H1 (cell line): ENCODE results near the gene XYLB. TPM values are rescaled to one million over a fixed set of nuclear protein-coding genes. Genes with fewer than 3 reads are reported as not detected.

Source experiments
- CTCF ChIA-PET: fragments of 300-600 bp; sonication (Branson Sonifier 250); formaldehyde crosslinking; loops from one replicate; lab custom pipeline; 2021; ENCODE audit not compliant: partially characterized antibody; lab: Charles Lee
- POLR2A ChIA-PET: fragments of 300-600 bp; sonication (Branson Sonifier 250); formaldehyde crosslinking; loops from one replicate; lab custom pipeline; 2021; ENCODE audit warnings: inconsistent platforms; ENCODE audit not compliant: partially characterized antibody; lab: Charles Lee
- DNase-seq, 2 experiments: peaks; one replicate each; pipeline versions ENCODE4 v3.0.0 to v3.0.0-alpha.2; 2010 to 2022; ENCODE audit warnings: low spot score in 2 of 2, low read depth in 1 of 2, mixed read lengths in 1 of 2
- FAIRE-seq: peaks from 2 replicates; lab custom pipeline; 2011; peaks lifted over from hg19 to GRCh38; lab: Jason Lieb, UNC
- H2AFZ ChIP-seq: 2 replicates; pipeline ENCODE4 v1.8.1; 2012; ENCODE audit warnings: low read length, inconsistent platforms
- H2AK5ac ChIP-seq: 2 replicates; pipeline ENCODE4 v1.6.1; 2013; ENCODE audit warnings: low read depth, low read length
- H2BK120ac ChIP-seq: replicated peaks from 2 replicates; pipeline ENCODE3; 2013; ENCODE audit warnings: low read depth, low read length, inconsistent platforms
- H2BK12ac ChIP-seq: 2 replicates; pipeline ENCODE4 v1.6.1; 2013; ENCODE audit warnings: low read depth, low read length
- H2BK15ac ChIP-seq: 2 replicates; pipeline ENCODE4 v1.6.1; 2013; ENCODE audit warnings: low read length
- H2BK20ac ChIP-seq: 2 replicates; pipeline ENCODE4 v1.6.1; 2013; ENCODE audit warnings: low read length
- H2BK5ac ChIP-seq: 2 replicates; pipeline ENCODE4 v1.6.1; 2013; ENCODE audit warnings: low read depth, low read length
- H3K14ac ChIP-seq: 2 replicates; pipeline ENCODE4 v1.6.1; 2013; ENCODE audit warnings: inconsistent platforms; ENCODE audit not compliant: insufficient read length
- H3K18ac ChIP-seq: 2 replicates; pipeline ENCODE4 v1.6.1; 2013; ENCODE audit warnings: low read length; ENCODE audit errors: extremely low read depth
- H3K23ac ChIP-seq: 2 replicates; pipeline ENCODE4 v1.6.1; 2013; ENCODE audit warnings: inconsistent platforms; ENCODE audit not compliant: insufficient read length
- H3K23me2 ChIP-seq: 2 replicates; pipeline ENCODE4 v1.6.1; 2013; ENCODE audit warnings: low read depth, low read length
- H3K27ac ChIP-seq: 2 replicates; pipeline ENCODE4 v1.6.1; 2011; ENCODE audit warnings: low read depth, low read length, inconsistent platforms
- H3K27me3 ChIP-seq, 4 experiments: replicated peaks in 1 of 4; 1 replicate in 1 of 4; 2 replicates in 3 of 4; pipeline versions ENCODE4 v1.6.1 to v1.8.1; 2011 to 2013; ENCODE audit warnings: low read length in 3 of 4, mild to moderate bottlenecking in 3 of 4, inconsistent platforms in 2 of 4, mixed read lengths in 2 of 4, moderate library complexity in 1 of 4; ENCODE audit not compliant: control insufficient read depth in 3 of 4, insufficient read depth in 3 of 4; ENCODE audit errors: extremely low read depth in 1 of 4
- H3K36me3 ChIP-seq, 4 experiments: 2 replicates each; pipeline versions ENCODE4 v1.6.1 to v1.8.1; 2011 to 2013; ENCODE audit warnings: mild to moderate bottlenecking in 4 of 4, low read length in 3 of 4, moderate library complexity in 2 of 4, control low read depth in 1 of 4, inconsistent platforms in 1 of 4; ENCODE audit not compliant: insufficient read depth in 4 of 4, control insufficient read depth in 2 of 4
- H3K4ac ChIP-seq: replicated peaks from 2 replicates; pipeline ENCODE3; 2013; ENCODE audit warnings: low read length, low read depth, mixed read lengths, inconsistent platforms; ENCODE audit not compliant: insufficient read length
- H3K4me1 ChIP-seq, 4 experiments: replicated peaks in 1 of 4; 1 replicate in 1 of 4; 2 replicates in 3 of 4; pipeline versions ENCODE4 v1.6.1 to v1.8.1; 2011 to 2013; ENCODE audit warnings: low read length in 3 of 4, inconsistent platforms in 2 of 4, mixed read lengths in 1 of 4; ENCODE audit not compliant: insufficient read depth in 4 of 4, control insufficient read depth in 3 of 4
- H3K4me2 ChIP-seq, 2 experiments: 2 replicates each; pipeline versions ENCODE4 v1.6.1 to v1.8.1; 2011 to 2013; ENCODE audit warnings: low read depth in 2 of 2, low read length in 2 of 2, control low read depth in 1 of 2, inconsistent platforms in 1 of 2, mild to moderate bottlenecking in 1 of 2; ENCODE audit not compliant: insufficient read depth in 1 of 2
- H3K4me3 ChIP-seq, 4 experiments: fragments of 200-600, 300-600 bp in 1 of 4; sonication (generic), shearing (Covaris generic), sonication (Bioruptor Twin) in 1 of 4; 2 replicates each; pipeline versions ENCODE4 v1.5.1 to v1.8.1; 2011 to 2016; ENCODE audit warnings: low read length in 4 of 4, low read depth in 3 of 4, control low read depth in 2 of 4, inconsistent platforms in 2 of 4, mild to moderate bottlenecking in 2 of 4, mixed read lengths in 1 of 4, moderate library complexity in 1 of 4; ENCODE audit not compliant: insufficient read depth in 2 of 4; ENCODE audit errors: extremely low read depth in 1 of 4
- H3K56ac ChIP-seq: replicated peaks from 2 replicates; pipeline ENCODE3; 2013; ENCODE audit warnings: low read depth, mild to moderate bottlenecking, mixed read lengths, low read length, inconsistent platforms; ENCODE audit not compliant: insufficient read length
- H3K79me1 ChIP-seq: 2 replicates; pipeline ENCODE4 v1.6.1; 2013; ENCODE audit warnings: low read depth, low read length, control low read depth
- H3K79me2 ChIP-seq, 2 experiments: 2 replicates each; pipeline versions ENCODE4 v1.6.1 to v1.8.1; 2012 to 2013; ENCODE audit warnings: low read length in 2 of 2, mild to moderate bottlenecking in 2 of 2, inconsistent platforms in 1 of 2; ENCODE audit not compliant: insufficient read depth in 2 of 2, control insufficient read depth in 1 of 2
- H3K9ac ChIP-seq, 4 experiments: replicated peaks in 1 of 4; 1 replicate in 1 of 4; 2 replicates in 3 of 4; pipeline versions ENCODE4 v1.6.1 to v1.8.1; 2011 to 2013; ENCODE audit warnings: low read depth in 3 of 4, low read length in 3 of 4, control low read depth in 2 of 4, mild to moderate bottlenecking in 2 of 4, moderate library complexity in 2 of 4, inconsistent platforms in 1 of 4; ENCODE audit errors: extremely low read depth in 1 of 4
- H3K9me3 ChIP-seq, 2 experiments: 2 replicates each; pipeline versions ENCODE4 v1.6.1 to v1.8.1; 2012 to 2013; ENCODE audit warnings: mild to moderate bottlenecking in 2 of 2, moderate library complexity in 2 of 2, control low read depth in 1 of 2, inconsistent platforms in 1 of 2, low read depth in 1 of 2, low read length in 1 of 2, mixed read lengths in 1 of 2; ENCODE audit not compliant: insufficient read depth in 2 of 2
- H4K20me1 ChIP-seq, 2 experiments: replicated peaks in 1 of 2; 2 replicates each; pipeline versions ENCODE3 to v1.8.1; 2011 to 2013; ENCODE audit warnings: inconsistent platforms in 2 of 2, low read length in 2 of 2, mild to moderate bottlenecking in 1 of 2; ENCODE audit not compliant: insufficient read depth in 2 of 2, control insufficient read depth in 1 of 2
- H4K5ac ChIP-seq: 2 replicates; pipeline ENCODE4 v1.6.1; 2013; ENCODE audit warnings: low read length, low read depth, mixed read lengths, inconsistent platforms; ENCODE audit not compliant: insufficient read length
- H4K8ac ChIP-seq: 2 replicates; pipeline ENCODE4 v1.8.0; 2013; ENCODE audit warnings: mild to moderate bottlenecking, moderate library complexity, low read length, inconsistent platforms; ENCODE audit not compliant: insufficient read depth; ENCODE audit errors: extremely low read depth
- H4K91ac ChIP-seq: replicated peaks from 2 replicates; pipeline ENCODE3; 2013; ENCODE audit warnings: low read length, mixed read lengths, inconsistent platforms; ENCODE audit not compliant: insufficient read length
- BRCA1 ChIP-seq: IDR thresholded peaks from 2 replicates; pipeline ENCODE4 v1.6.1; 2012; ENCODE audit warnings: low read depth, low read length, improper control_type of control experiment
- CBX5 ChIP-seq: fragments of 300-800, 300-1000 bp; sonication (generic); IDR thresholded peaks from 2 replicates; pipeline ENCODE4 v1.7.1; 2016; ENCODE audit warnings: antibody characterized with exemption, low read length, low read depth
- GTF2F1 ChIP-seq: IDR thresholded peaks from 2 replicates; pipeline ENCODE4 v1.6.1; 2012; ENCODE audit warnings: low read depth, low read length, improper control_type of control experiment, borderline replicate concordance
- KDM5A ChIP-seq: fragments of 200-600 bp; IDR thresholded peaks from 2 replicates; pipeline ENCODE4 v1.7.1; 2012; ENCODE audit warnings: mild to moderate bottlenecking, low read length, inconsistent platforms, mixed read lengths
- MAFK ChIP-seq: IDR thresholded peaks from 2 replicates; pipeline ENCODE4 v1.6.1; 2012; ENCODE audit warnings: low read depth, mild to moderate bottlenecking, improper control_type of control experiment, low read length
- RAD21 ChIP-seq, 2 experiments: IDR thresholded peaks in 1 of 2; conservative IDR thresholded peaks in 1 of 2; 2 replicates each; pipeline ENCODE4 v1.6.1; 2011; ENCODE audit warnings: low read depth in 2 of 2, low read length in 2 of 2, improper control_type of control experiment in 1 of 2, inconsistent platforms in 1 of 2, mild to moderate bottlenecking in 1 of 2, moderate library complexity in 1 of 2
- SIN3A ChIP-seq, 2 experiments: IDR thresholded peaks in 1 of 2; conservative IDR thresholded peaks in 1 of 2; 2 replicates each; pipeline ENCODE4 v1.6.1; 2011 to 2012; ENCODE audit warnings: low read length in 2 of 2, improper control_type of control experiment in 1 of 2, low read depth in 1 of 2, mild to moderate bottlenecking in 1 of 2
- TAF7 ChIP-seq: optimal IDR thresholded peaks from 2 replicates; pipeline ENCODE3; 2011; ENCODE audit warnings: low read depth, mild to moderate bottlenecking, inconsistent platforms, low read length, moderate library complexity, borderline replicate concordance
- WGBS, 2 experiments: shearing (Covaris generic) in 1 of 2; methylation state at CpG; one replicate each; pipeline versions ENCODE4 v1.1.6 to v1.1.7; 2013 to 2015; ENCODE audit warnings: low lambda C conversion rate in 2 of 2, mixed read lengths in 2 of 2, inconsistent platforms in 1 of 2, low coverage in 1 of 2, missing lambda C conversion rate in 1 of 2; ENCODE audit not compliant: insufficient replicate concordance in 2 of 2, insufficient coverage in 1 of 2, insufficient read length in 1 of 2; ENCODE audit errors: extremely low coverage in 1 of 2, missing lambda C conversion rate in 1 of 2; 5-methylcytosine and 5-hydroxymethylcytosine counted together
- polyA plus RNA-seq, 7 experiments: library from polyadenylated mRNA; depleted of rRNA in 3 of 7; stranded (reverse) in 5 of 7; unstranded in 2 of 7; fragments of >200 nt in 5 of 7; fragments of 200-250 nt in 2 of 7; gene quantifications; 1 replicate in 5 of 7; 2 replicates in 1 of 7; 4 replicates in 1 of 7; pipeline versions ENCODE4 v1.2.1 to v1.2.3, GENCODE V29; 2011 to 2013; ENCODE audit warnings: missing spikeins in 2 of 7, mixed read lengths in 2 of 7
- total RNA-seq: library from RNA; stranded (reverse); fragmentation: NEBNext Ultra II Directional; extraction: Animal tissue kit (Norgen Biotek cat#: 25700); gene quantifications from 2 replicates; pipeline ENCODE4 v1.2.1, GENCODE V29; 2021

The XYLB gene
- total and polyA plus RNA-seq, 2 of the 8 experiments (the other 6 are each of a cell fraction or from before 2014, with no cell fraction given) = 1.7 to 5.5 TPM

DNA sequence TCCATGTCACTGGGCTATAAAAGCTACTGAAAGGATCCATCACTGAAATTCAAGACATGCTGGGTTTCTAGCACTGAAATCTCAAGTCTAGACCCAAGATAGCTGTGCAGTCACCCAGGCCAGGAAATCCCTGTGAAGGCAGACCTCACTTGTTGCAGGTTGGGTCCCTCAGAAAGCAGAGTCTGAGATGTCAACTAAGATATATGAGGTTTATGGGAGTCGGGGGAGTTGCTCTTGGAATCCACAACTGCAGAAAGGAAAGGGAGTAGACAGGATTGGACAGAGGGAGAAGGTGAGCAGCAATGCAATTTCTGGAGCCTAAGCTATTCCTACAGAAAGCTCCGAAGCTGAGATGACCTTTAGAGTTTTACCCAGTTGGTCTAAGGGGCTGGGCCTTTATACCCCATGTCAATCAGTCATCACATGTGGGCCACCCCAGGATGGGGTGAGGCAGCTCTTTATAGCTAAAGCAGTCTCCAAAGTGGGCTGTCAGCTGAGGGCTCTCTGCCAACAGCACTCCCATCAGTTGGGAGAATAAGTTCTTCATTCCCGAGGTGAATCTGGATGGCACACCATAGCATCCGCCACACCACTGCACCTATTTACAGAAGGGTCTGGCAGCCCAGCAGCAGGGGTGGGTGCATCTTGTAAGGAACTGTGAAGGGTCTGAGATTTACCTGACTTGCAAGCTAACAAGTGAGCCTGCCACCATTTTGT is 54.8 kb downstream of the XYLB start:
- Histone ChIP-seq H4K91ac (no peak overlapping the region), H3K79me1 (no peaks in the 10 kb centered on the region), H4K8ac (no peak overlapping the region), H3K4ac (no peak overlapping the region), H2BK120ac (no peak overlapping the region), H3K23me2 (no peaks in the 10 kb centered on the region), H3K56ac (no peak overlapping the region), H3K4me2 (no peak overlapping the region), H3K27ac (no peak overlapping the region), H3K23ac (no peak overlapping the region), H2BK20ac (no peak overlapping the region), H3K9me3 (peaks cover 17 to 26% of the 10 kb centered on the region in 2 experiments), H2BK5ac (no peak overlapping the region), H2BK12ac (no peak overlapping the region), H3K18ac (no peak overlapping the region), H3K4me3 (no peak overlapping the region), H2BK15ac (no peak overlapping the region), H4K5ac (no peak overlapping the region), H2AFZ (no peak overlapping the region), H4K20me1 (no peaks in the 10 kb centered on the region), H3K14ac (no peak overlapping the region), H3K9ac (no peak overlapping the region), H2AK5ac (no peak overlapping the region), H3K4me1 (no peaks in the 10 kb centered on the region), H3K79me2 (no peaks in the 10 kb centered on the region), H3K27me3 (no peaks in the 10 kb centered on the region), H3K36me3 (peaks cover 0 to 39% (median 9%) of the 10 kb centered on the region in 4 experiments; a peak in 4 of 8 replicates)
- POLR2A ChIA-PET = no interaction called here
- DNase-seq (no peak), FAIRE-seq (no peak)
- CTCF ChIA-PET = interaction anchor here (1.1 to 1.5 kb wide), 4 partner anchors 13 to 56 kb away, joined by 3 to 5 read pairs (median 4); no protein-coding TSS in a partner anchor
- WGBS, 2 experiments = 75% methylated on average over 4 of the region's 4 CpGs; no CpG with 5 or more reads in 1 of the 2 experiments
- TF ChIP-seq BRCA1 = no peak
- no peak for TF ChIP-seq MAFK
- no peak for TF ChIP-seq CBX5
- TF ChIP-seq GTF2F1 = no peak
- no peak for TF ChIP-seq SIN3A (conservative IDR thresholded peaks at IDR 0.05 in 1 of 2, IDR thresholded peaks at IDR 0.05 in 1 of 2; ENCODE audit: low read depth in 1 of 2, low read length in 2 of 2)
- TF ChIP-seq RAD21 (IDR thresholded peaks at IDR 0.05 in 1 of 2, conservative IDR thresholded peaks at IDR 0.05 in 1 of 2; ENCODE audit: low read depth in 2 of 2, low read length in 2 of 2) = no peak
- no peak for TF ChIP-seq TAF7
- TF ChIP-seq KDM5A = no peak
